GM21528 (cell line): ENCODE data around the gene EVL.

ENCODE experiments used
- ATAC-seq: cut with Tn5 transposase; IDR thresholded peaks from one replicate; pipeline ENCODE4 v1.9.1; 2021; ENCODE audit warnings: mild to moderate bottlenecking, moderate library complexity; ENCODE audit not compliant: unreplicated experiment, low FRiP score

EVL gene

DNA sequence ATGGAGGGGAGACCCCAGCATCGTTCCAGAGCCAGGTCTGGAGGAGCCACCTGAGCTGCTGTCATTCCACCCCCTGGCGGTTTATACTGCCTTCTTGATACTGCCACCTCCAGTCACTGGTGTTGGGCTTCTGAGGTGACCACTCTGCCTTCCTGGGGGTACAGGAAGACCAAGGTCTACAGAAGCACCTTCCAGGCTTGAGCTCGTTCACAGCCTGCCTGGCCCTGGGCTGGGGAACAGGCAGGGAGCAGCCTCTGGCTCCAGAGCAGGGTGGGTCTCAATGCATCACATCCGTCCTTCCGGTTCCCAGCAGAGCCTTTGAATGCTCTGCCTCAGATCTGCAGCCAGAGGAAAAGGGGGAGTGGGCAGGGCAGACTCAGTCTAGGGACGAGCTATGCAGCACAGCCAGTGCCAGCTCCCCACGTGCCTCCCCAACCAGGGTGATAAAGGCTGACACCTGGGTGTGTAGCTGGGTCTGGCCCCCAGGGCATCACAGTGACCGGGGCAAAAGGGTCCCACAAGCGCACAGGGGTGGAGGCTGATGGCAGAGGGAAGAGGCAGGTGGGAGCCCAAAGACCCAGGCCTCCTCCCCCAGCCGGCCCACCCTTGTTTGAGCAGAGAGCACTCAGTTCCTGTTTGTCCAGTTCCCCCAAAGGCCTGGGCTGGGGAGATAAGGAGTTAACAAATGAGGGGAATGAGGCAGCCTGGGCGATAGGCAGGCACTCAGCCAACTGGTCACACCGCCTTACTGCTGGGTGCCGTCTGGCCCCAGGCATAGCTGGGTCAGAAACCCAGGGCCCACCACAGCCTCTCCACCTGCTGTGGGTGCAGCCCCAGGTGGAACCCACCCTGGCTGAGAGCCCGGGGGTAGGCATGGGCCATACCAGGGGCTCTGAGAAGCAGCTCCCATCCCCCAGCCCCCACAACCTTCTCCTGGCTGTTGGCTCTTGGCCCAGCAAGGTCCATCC, 77.1 kb downstream of the EVL start:
- no peak for ATAC-seq

DNA sequence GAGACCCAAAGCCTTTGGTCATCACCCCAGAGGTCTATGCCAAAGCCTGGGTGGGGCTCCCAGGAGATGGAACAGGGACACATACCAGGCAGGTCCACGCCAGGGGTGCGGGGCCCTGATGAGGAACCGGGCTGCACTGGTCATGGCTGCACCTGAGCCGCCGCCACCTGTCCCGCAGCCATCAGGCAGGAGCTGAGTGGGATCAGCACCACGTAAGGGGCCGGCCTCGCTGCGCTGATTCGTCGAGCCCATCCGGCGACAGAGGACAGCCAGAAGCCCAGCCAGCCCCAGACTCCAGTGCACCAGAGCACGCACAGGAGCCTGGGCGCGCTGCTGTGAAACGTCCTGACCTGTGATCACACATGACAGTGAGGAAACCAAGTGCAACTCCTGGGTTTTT, 78.3 kb downstream of the EVL start:
- no peak for ATAC-seq

DNA sequence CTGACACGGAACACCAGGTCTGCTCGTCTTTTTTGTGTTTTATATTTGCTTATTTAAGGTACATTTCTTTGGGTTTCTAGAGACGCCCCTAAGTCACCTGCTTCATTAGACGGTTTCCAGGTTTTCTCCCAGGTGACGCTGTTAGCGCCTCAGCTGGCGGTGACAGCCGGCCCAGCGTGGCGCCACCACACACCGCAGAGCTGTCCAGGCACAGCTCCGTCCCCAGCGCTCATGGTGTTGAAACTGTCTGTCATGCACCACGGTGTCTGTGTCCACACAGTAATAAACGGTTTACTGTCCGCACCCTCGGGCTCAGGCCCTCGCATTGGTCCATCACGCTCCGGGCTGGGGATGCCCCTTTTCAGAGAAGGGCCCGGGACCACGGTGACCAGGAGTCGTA, 78.7 kb downstream of the EVL start:
- ATAC-seq: no peak

DNA sequence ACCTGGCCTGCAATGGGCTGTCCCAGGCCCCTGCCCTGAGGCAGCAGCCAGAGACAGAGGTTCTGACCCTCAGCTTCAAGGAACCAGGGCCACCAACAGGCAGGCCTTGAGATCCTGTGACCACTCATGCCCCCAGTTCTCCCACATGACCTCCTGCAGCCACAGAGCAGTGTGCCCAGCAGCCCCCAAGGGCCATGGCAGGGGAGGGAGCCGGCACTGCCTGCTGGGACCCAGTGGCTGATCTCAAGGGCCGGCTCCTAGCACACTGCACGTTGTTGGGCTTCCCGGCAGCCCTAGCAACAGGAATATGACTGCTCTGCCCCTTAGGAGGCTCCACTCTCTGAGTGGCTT, 79.4 kb downstream of the EVL start:
- no peak for ATAC-seq

DNA sequence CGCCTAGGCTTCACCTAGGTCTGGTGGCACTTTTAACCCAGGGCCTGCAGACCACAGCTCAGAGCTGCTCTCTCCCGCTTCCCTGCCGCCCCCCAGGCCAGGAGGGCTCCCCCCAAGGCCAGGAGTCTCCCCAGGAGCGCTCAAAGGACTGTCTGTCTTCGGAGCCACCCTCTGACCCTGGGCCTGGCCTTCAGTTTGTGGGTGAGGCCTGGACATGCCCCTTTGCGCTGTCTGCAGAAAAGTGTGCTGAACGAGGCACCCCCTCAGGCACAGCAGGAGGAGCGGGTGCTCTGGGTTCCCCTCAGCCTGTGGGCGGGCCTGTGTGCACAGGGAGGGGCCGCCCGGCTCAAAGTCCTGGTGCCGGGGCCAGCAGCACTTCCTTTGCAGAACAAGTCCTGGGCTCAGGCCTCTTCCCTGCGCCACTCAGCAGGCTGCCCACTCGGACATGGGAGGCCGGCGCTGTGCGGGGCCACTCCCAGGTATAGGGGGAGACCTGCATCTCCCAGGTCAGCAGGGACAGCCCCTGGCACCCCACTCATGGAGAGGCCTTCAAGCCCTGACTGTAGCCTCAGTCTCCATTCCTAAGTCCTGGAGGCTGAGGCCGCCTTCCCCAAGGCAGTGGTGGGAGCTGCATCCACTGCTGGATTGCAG, 79.9 kb downstream of the EVL start:
- ATAC-seq: no peak

- no peak for ATAC-seq
Measured at GRCh38 chr14:100145682-100146464, 80.7 kb downstream of the EVL start.

- ATAC-seq: no peak
Measured at GRCh38 chr14:100146531-100147091, 81.4 kb downstream of the EVL start.

GRCh38 chr14:100147181-100147631, 82.0 kb downstream of the EVL start:
- ATAC-seq: no peak

DNA sequence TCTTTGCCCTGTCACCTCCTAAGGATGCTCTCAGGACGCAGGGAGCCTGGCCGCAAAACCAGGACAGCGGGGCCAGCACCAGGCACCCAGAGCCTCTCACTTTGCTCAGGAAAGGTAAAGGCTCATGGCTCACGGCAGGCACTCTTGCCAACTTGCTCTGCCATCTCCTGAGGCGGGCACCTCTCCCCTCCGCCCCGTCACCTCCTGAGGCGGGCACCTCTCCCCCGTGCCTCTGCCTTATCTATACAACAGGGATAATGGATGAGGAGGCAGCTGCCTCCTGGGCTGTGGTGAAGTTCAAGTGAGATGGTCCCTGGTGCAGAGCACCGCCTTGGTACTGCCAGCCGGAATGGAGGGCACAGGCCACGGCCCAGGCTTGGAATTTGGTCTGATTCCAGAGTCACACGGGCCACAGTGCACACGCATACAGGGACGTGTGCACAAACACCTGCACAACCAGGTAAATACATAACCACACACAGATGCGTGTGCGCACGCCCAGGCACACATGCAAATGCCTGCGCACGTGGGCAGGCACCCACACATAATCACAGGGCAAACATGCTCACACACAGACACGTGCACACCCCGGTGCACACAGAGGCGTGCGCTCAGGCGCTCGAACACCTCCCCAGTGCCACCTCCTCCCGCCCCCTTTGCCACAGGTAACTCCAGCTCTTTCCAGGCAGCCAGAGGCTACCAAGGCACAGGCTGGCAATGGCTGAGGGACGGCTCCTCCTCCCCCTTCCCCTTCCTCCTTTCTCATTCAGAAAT, 82.7 kb downstream of the EVL start:
- no peak for ATAC-seq

DNA sequence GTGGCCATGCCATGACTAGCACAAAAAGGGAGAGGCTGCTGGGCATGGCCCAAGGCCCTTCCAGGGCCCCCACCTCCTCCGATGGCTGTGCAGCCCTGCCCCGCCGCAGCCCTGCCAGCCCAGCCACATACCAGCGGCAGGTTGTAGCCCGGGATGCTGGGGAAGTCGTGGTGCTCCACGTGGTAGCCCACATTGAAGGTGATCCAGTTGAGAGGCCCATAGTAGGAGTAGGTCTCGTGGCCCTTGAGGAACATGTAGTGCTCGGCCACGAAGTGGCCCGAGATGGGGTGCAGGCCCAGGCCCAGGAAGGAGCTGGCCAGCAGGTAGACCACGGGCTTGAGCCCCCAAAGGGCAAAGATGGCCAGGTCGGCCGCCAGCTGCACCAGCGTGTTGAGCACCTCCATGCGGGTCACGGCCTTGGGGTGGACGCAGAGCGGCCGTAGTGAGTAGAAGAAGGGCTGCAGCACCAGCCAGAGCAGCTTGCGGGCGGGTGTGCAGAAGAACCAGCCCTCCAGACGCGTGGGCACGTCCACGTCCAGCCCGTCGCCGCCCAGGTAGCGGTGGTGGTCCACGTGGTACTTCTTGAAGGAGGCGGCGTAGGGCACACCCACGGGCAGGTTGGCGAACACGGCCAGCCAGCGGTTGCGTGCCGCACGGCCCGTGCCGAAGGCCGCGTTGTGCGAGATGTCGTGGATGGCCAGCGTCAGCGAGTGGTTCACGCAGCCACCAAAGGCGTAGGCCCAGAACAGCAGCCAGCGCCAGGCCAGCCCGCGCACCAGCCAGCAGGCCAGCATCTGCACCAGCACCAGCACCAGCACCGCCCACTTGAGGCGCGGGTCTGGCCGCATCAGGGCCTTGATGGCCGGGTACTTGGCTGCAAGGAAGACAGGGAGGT, 83.9 kb downstream of the EVL start:
- ATAC-seq: no peak

- ATAC-seq: no peak
Measured at GRCh38 chr14:100149851-100150611, 84.8 kb downstream of the EVL start.

GRCh38 chr14:100150932-100151587, 85.8 kb downstream of the EVL start:
- ATAC-seq: no peak

- ATAC-seq: no peak
Measured at GRCh38 chr14:100152091-100152490, 86.9 kb downstream of the EVL start.

DNA sequence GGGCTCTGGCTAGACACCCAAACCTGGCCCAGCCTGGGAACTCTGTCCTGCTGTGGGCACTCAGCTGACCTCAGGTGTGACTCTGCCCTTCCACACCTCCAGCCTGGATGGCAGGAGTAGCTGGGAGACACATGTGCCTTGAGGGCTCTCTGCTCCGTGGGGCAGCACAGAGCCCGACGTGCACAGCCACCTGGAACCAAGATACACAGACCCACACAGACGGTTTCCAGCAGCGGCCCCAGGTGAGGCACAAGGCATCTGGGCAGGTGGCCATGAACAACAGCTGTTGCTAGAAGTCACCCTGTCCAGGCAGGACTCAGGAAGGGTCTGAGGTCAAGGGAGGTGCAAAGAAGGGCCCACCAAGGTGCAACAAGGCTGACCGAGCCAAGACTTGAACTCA, 88.3 kb downstream of the EVL start:
- ATAC-seq: no peak

DNA sequence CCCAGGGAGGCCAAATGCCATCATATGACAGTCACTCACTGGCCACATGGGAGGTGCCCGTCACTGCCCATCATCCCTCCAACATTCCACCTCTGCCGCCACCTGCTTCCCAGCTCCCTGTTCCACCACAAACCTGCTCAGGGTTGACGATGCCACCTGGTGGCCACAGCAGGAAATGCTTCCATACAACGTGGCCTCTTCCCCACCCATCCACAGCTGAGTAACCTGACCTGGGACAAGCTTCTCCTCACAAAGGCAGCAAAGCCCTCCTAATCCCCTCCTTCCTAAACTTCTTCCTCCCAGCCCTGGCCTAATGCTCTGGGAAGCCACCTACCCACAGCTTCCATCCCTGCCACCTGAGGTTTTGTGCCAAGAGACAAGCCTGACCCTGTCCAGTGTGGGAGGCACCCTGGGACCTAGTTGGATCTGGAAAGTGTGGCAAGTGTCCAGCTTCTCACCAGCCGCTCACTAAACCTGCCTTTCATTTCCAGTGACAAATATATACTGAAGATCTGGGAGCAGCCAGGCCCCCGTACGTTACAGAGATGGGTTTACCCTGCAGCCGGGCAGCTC, 89.9 kb downstream of the EVL start:
- no peak for ATAC-seq

DNA sequence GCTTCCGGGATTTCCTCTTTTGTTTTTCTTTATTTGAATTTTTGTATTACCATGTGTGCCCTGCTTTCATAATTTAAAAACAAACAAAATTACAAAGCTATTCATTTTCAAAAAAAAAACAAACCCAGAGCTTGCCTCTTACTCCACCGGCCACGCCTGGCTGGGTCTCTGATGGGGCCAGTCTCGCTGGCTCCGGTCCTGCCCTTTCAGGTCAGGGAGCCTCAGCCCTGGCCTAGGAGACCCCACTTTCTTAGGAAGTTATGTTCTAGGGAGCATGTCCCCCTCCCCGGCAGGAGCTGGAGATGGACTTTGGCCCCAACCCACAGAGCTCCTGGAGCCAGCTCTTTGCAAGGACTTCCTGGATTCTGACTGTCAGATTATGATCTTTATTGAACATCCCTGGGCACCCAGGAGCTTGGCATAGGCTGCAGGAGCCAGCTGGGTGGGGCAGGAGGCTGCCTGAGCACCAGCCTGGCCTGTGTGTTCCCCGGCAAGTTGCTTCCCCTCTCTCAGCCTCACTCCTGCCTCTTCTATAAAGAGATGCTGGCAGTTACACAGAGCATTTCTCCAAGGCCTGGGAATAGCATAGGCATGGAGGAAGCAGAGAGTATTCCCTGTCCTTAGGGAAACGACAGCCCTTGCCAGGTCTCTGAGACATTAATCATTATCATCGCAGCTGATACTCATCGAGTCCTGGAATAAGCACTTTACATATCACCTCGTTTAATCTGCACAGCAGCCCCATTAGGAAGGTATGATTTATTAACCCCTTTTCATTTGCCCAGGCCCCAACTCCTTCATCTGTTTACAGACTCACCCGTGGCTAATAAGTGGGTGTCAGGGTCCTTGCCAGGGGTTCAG, 90.8 kb downstream of the EVL start:
- no peak for ATAC-seq

- ATAC-seq: no peak
Measured at GRCh38 chr14:100156776-100157175, 91.6 kb downstream of the EVL start.
